Prostate gland (tissue), 2 donors: ENCODE results near the gene PRDM13.

Experiments
- CTCF ChIP-seq, 4 experiments: fragments of 200-600 bp in 2 of 4; fragments of 450-650 bp in 2 of 4; sonication (generic) in 2 of 4; IDR thresholded peaks; 1 replicate in 3 of 4; 2 replicates in 1 of 4; pipeline ENCODE4 v1.5.1; 2016 to 2019; ENCODE audit warnings: antibody characterized with exemption in 4 of 4, mild to moderate bottlenecking in 2 of 4, moderate library complexity in 2 of 4
- POLR2AphosphoS5 ChIP-seq: sonication (generic); formaldehyde crosslinking; IDR thresholded peaks from one replicate; pipeline ENCODE4 v1.6.1; 2017; ENCODE audit warnings: antibody characterized with exemption

GRCh38 chr6:99592900-99593299 is 13.7 kb upstream of the PRDM13 start:
- TF ChIP-seq CTCF (IDR thresholded peaks at IDR 0.05) (no peak), POLR2AphosphoS5 (no peak)
